Suprapubic skin (tissue), 4 donors: ENCODE data around the gene BHLHA15. TPM values are rescaled to one million over a fixed set of nuclear protein-coding genes. Genes with fewer than 3 reads are reported as not detected.
A peak's percentile ranks its signal among the peaks of the same experiment; 100 is the strongest.

ENCODE experiments used
- DNase-seq, 2 donors: peaks; one replicate each; pipeline ENCODE4 v3.0.0-alpha.2; 2019; ENCODE audit warnings: low spot score in 2 of 2
- H3K27ac ChIP-seq: fragments of 200-600 bp; sonication (generic); one replicate; pipeline ENCODE4 v1.5.1; 2019
- H3K27me3 ChIP-seq: fragments of 200-600 bp; sonication (generic); one replicate; pipeline ENCODE4 v1.5.1; 2019
- H3K36me3 ChIP-seq: fragments of 200-600 bp; sonication (generic); one replicate; pipeline ENCODE4 v1.5.1; 2019
- H3K4me1 ChIP-seq: fragments of 200-600 bp; sonication (generic); one replicate; pipeline ENCODE4 v1.5.1; 2019
- H3K4me3 ChIP-seq: fragments of 200-600 bp; sonication (generic); one replicate; pipeline ENCODE4 v1.5.1; 2019; ENCODE audit warnings: mild to moderate bottlenecking
- H3K9me3 ChIP-seq: fragments of 200-600 bp; sonication (generic); one replicate; pipeline ENCODE4 v1.5.1; 2019
- EP300 ChIP-seq: sonication (generic); formaldehyde crosslinking; IDR thresholded peaks from one replicate; pipeline ENCODE4 v1.6.1; 2017; ENCODE audit warnings: antibody characterized with exemption
- POLR2A ChIP-seq, 2 donors: fragments of 450-650 bp; IDR thresholded peaks; one replicate each; pipeline ENCODE4 v1.6.1; 2017; ENCODE audit warnings: antibody characterized with exemption in 2 of 2, mild to moderate bottlenecking in 2 of 2, moderate library complexity in 2 of 2
- POLR2AphosphoS5 ChIP-seq, 3 donors: sonication (generic); formaldehyde crosslinking; IDR thresholded peaks; one replicate each; pipeline ENCODE4 v1.6.1; 2017; ENCODE audit warnings: antibody characterized with exemption in 3 of 3
- WGBS: methylation state at CpG from one replicate; pipeline ENCODE4 v1.1.5; 2018; 5-methylcytosine and 5-hydroxymethylcytosine counted together
- total RNA-seq, 4 donors: library from RNA; depleted of rRNA; stranded (reverse); fragments of >200 nt; gene quantifications; one replicate each; pipeline ENCODE4 v1.1.0, GENCODE V29; 2016
- TF ChIP-seq, protein P1 (sequence below), 2 donors: fragments of 200-600 bp in 1 of 2; fragments of 450-650 bp in 1 of 2; sonication (generic) in 1 of 2; IDR thresholded peaks; one replicate each; pipeline ENCODE4 v1.5.1; 2016 to 2019; ENCODE audit warnings: antibody characterized with exemption in 2 of 2, mild to moderate bottlenecking in 1 of 2, moderate library complexity in 1 of 2

BHLHA15 gene
- total RNA-seq, 4 donors from 2014 or later, result 1.2 to 7.8 (median 4.4) TPM

- Histone ChIP-seq H3K27ac (no peak overlapping the region), H3K27me3 (no peaks in the 10 kb centered on the region), H3K36me3 (peaks cover 71% of the 10 kb centered on the region), H3K4me1 (no peaks in the 10 kb centered on the region), H3K9me3 (no peaks in the 10 kb centered on the region), H3K4me3 (no peak overlapping the region)
- DNase-seq, result no peak
- TF ChIP-seq EP300, result no peak
- no peak for TF ChIP-seq POLR2A (IDR thresholded peaks at IDR 0.05)
- TF ChIP-seq POLR2AphosphoS5 (IDR thresholded peaks at IDR 0.05), result no peak
- TF ChIP-seq, protein P1, sequence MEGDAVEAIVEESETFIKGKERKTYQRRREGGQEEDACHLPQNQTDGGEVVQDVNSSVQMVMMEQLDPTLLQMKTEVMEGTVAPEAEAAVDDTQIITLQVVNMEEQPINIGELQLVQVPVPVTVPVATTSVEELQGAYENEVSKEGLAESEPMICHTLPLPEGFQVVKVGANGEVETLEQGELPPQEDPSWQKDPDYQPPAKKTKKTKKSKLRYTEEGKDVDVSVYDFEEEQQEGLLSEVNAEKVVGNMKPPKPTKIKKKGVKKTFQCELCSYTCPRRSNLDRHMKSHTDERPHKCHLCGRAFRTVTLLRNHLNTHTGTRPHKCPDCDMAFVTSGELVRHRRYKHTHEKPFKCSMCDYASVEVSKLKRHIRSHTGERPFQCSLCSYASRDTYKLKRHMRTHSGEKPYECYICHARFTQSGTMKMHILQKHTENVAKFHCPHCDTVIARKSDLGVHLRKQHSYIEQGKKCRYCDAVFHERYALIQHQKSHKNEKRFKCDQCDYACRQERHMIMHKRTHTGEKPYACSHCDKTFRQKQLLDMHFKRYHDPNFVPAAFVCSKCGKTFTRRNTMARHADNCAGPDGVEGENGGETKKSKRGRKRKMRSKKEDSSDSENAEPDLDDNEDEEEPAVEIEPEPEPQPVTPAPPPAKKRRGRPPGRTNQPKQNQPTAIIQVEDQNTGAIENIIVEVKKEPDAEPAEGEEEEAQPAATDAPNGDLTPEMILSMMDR (IDR thresholded peaks at IDR 0.05), result no peak
- 87% methylated on average over 15 of the region's 17 CpGs for WGBS
Observed at GRCh38 chr7:98229991-98230745, 18.9 kb downstream of the BHLHA15 start.

GRCh38 chr7:98230746-98231471 is 19.7 kb downstream of the BHLHA15 start:
- no peaks in the 10 kb centered on the region for H3K9me3 ChIP-seq
- H3K36me3 ChIP-seq, result peaks cover 66% of the 10 kb centered on the region
- WGBS, result 89% methylated on average over 13 of the region's 30 CpGs
- H3K4me3 ChIP-seq, result no peak overlapping the region
- H3K4me1 ChIP-seq, result no peaks in the 10 kb centered on the region
- TF ChIP-seq POLR2A (IDR thresholded peaks at IDR 0.05) (no peak), EP300 (no peak)
- no peak overlapping the region for H3K27ac ChIP-seq
- no peaks in the 10 kb centered on the region for H3K27me3 ChIP-seq
- DNase-seq, result peak in 1 of 2 donors; percentile 62

GRCh38 chr7:98231493-98232262 is 20.4 kb downstream of the BHLHA15 start:
- Histone ChIP-seq H3K4me3 (no peak overlapping the region), H3K27ac (no peak overlapping the region), H3K9me3 (no peaks in the 10 kb centered on the region), H3K4me1 (no peaks in the 10 kb centered on the region), H3K36me3 (peaks cover 59% of the 10 kb centered on the region), H3K27me3 (no peaks in the 10 kb centered on the region)
- WGBS, result 94% methylated on average over 11 of the region's 25 CpGs
- TF ChIP-seq, protein P1 (IDR thresholded peaks at IDR 0.05), result no peak
- no peak for TF ChIP-seq POLR2A (IDR thresholded peaks at IDR 0.05)
- TF ChIP-seq EP300, result no peak
- no peak for TF ChIP-seq POLR2AphosphoS5 (IDR thresholded peaks at IDR 0.05)
- DNase-seq, result no peak

GRCh38 chr7:98232263-98232585 is 21.0 kb downstream of the BHLHA15 start:
- TF ChIP-seq POLR2AphosphoS5 (IDR thresholded peaks at IDR 0.05) (no peak), EP300 (no peak), POLR2A (IDR thresholded peaks at IDR 0.05) (no peak)
- TF ChIP-seq, protein P1 (IDR thresholded peaks at IDR 0.05), result no peak
- no peak for DNase-seq
- Histone ChIP-seq H3K9me3 (no peaks in the 10 kb centered on the region), H3K36me3 (peaks cover 58% of the 10 kb centered on the region), H3K4me3 (no peak overlapping the region), H3K27ac (no peak overlapping the region), H3K27me3 (no peaks in the 10 kb centered on the region), H3K4me1 (no peaks in the 10 kb centered on the region)
- WGBS, result 80% methylated on average over 2 of the region's 8 CpGs

- Histone ChIP-seq H3K9me3 (no peaks in the 10 kb centered on the region), H3K27me3 (no peaks in the 10 kb centered on the region), H3K4me3 (no peak overlapping the region), H3K36me3 (peaks cover 60% of the 10 kb centered on the region), H3K27ac (no peak overlapping the region), H3K4me1 (no peaks in the 10 kb centered on the region)
- 92% methylated on average over 12 of the region's 16 CpGs for WGBS
- DNase-seq, result no peak
- TF ChIP-seq POLR2A (IDR thresholded peaks at IDR 0.05) (no peak), POLR2AphosphoS5 (IDR thresholded peaks at IDR 0.05) (no peak), EP300 (no peak)
- TF ChIP-seq, protein P1 (IDR thresholded peaks at IDR 0.05), result no peak
Observed at GRCh38 chr7:98232799-98233198, 21.6 kb downstream of the BHLHA15 start.
